HG03103 (cell line): ENCODE results near the gene ZSWIM6.

Experiments used
- ATAC-seq: cut with Tn5 transposase; IDR thresholded peaks from one replicate; pipeline ENCODE4 v1.9.1; 2021; ENCODE audit warnings: low read depth; ENCODE audit not compliant: unreplicated experiment

ZSWIM6 gene

GRCh38 chr5:61523997-61524396 lies 191.9 kb downstream of the ZSWIM6 start:
- ATAC-seq, result no peak

GRCh38 chr5:61525512-61526206 lies 193.6 kb downstream of the ZSWIM6 start:
- no peak for ATAC-seq

GRCh38 chr5:61526207-61526519 lies 194.1 kb downstream of the ZSWIM6 start:
- ATAC-seq, result no peak

GRCh38 chr5:61532983-61533382 lies 200.9 kb downstream of the ZSWIM6 start:
- ATAC-seq, result no peak

GRCh38 chr5:61534481-61535267 lies 202.6 kb downstream of the ZSWIM6 start:
- ATAC-seq, result peak; percentile 91

DNA sequence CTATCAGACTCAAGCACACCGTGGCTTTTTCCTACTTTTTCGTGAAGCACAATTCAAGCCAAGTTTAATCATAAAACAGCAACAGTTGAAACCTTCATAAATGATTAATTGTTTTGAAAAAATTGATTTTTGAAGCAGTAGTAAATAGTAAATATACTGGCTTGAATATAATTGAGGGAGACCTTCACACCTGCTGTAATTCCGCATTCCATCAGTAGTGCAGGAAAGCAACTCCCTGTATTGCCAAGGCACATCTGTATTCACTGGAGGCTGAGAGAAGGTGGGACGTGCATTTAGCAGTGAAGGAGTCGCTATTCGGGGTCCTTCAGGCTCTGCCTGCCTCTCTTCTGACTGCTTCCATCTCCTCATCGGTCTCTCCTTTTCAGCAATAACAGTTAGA lies 203.8 kb downstream of the ZSWIM6 start:
- no peak for ATAC-seq

DNA sequence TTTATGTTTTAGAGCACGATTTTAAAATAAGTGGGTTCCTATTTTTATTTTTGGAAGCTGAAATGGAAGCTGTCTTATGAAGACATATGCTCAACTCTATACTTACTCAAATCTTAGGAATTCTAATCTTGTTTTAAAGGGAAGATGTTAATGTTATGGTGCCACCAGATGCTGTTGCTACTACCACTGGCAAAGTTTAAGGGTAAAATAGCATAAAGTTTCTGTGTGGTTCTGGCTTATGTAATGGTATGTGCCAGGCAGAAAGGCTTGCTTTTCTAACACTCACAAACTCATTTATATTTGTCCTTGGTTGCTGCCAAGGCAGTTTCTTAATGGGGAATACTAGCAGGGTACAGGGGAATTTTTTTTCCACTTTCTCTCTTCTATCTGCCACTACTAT lies 204.9 kb downstream of the ZSWIM6 start:
- ATAC-seq, result no peak

GRCh38 chr5:61538722-61539501 lies 206.9 kb downstream of the ZSWIM6 start:
- ATAC-seq, result no peak

- no peak for ATAC-seq
These were observed 217.5 kb downstream of the ZSWIM6 start for GRCh38 chr5:61549530-61549929.

GRCh38 chr5:61551637-61552313 lies 219.7 kb downstream of the ZSWIM6 start:
- ATAC-seq, result no peak

- no peak for ATAC-seq
These were observed 227.1 kb downstream of the ZSWIM6 start for GRCh38 chr5:61559146-61559545.

GRCh38 chr5:61559722-61560121 lies 227.7 kb downstream of the ZSWIM6 start:
- no peak for ATAC-seq

DNA sequence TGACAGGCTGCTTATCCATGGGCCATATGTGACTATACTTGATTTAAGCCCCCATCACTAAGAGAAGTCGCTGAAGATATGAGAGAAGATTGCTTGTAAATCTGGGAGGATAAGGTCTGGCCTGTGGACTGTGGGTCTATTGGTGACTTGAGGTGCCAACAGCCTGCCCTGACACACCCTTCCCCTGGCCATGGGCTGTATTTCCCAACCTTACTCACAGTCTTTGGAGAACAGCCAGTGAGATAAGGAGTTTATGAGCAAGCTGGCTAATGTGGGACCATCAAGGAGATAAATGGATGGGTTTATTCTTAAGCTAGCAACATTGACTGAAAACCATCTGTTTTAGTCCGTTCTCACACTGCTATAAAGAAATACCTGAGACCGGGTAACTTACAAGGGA lies 231.3 kb downstream of the ZSWIM6 start:
- no peak for ATAC-seq

- ATAC-seq, result no peak
These were observed 235.3 kb downstream of the ZSWIM6 start for GRCh38 chr5:61567337-61567736.

- no peak for ATAC-seq
These were observed 237.3 kb downstream of the ZSWIM6 start for GRCh38 chr5:61569353-61569752.

- no peak for ATAC-seq
These were observed 238.7 kb downstream of the ZSWIM6 start for GRCh38 chr5:61570767-61571166.

DNA sequence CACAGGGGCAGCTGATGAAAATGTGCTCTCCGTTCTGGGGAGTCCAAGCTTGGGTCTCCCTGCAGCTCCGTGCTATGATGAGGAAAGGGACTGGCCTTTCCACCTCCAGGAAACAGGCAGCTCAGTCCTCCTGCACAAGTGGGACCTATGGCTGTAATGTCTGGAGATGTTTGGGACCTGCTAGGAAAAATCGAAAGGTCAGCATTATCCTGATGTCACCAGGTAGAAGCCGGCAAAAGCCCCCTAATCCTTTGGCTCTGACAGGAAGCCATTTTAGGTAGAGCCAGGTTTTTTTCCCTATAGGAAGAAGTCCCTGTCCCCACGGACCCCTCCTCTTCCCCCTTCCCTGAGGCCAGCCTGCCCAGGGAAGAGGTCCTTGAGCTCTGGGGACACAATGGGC lies 240.9 kb downstream of the ZSWIM6 start:
- no peak for ATAC-seq

GRCh38 chr5:61575103-61575502 lies 243.0 kb downstream of the ZSWIM6 start:
- no peak for ATAC-seq

DNA sequence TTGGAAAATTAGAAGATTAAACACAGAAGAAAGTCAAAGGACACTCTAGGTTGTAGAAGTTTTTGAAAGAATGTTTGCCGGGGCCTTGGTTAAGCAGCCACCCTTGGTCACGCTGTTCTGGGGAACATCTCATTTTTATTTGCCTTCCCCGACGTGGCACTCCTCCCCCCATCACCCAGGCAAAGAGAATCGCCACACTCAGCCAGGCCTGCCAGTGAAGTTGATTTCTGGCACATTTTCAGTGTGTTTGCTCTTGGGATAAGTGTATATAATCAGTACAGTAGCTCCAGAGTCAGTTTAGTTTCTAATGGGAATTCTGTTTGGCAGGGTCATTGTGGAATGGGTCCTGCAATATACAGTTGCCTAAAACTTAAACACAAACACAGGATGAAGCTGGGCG lies 243.5 kb downstream of the ZSWIM6 start:
- ATAC-seq, result no peak

DNA sequence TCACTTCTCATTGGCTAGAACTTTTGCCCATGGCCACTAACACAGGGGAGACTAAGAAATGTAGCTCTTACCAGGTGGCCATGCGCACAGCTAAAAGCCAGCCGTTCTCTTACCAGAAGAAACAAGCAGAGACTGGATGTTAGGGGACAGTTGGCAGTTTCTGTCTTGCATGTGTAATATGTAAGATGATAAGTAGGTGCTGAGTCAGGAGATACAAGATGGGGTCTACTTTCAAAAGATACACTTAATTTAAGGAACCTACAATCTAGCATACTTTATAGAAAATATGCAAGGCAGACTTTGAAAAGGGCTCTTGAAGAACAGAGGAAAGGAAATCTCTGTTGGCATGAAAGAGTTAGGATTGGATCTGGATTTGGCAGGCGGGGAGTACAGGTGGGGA lies 244.5 kb downstream of the ZSWIM6 start:
- ATAC-seq, result no peak
